ENCODE measurements around the gene ARMC3.

DNA sequence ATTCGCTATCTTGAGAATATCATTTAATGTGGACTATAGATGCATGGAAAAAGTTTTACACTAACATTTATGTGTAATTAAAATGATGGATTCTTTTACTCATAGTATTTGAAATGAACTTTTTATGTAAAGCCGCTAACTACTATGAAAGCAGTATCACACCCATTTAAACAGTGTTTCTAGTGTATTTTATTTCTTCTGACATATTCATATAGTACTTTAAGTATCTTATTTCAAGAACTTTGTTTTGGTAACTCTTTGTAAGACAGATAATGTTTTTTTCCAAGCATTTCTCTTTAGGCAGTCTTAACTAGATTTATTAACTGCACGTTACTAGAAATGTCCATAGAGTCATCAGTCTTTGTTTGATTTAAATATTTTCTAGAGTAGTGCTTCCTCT, 12.5 kb upstream of the ARMC3 start:
- TF ChIP-seq, protein P1, sequence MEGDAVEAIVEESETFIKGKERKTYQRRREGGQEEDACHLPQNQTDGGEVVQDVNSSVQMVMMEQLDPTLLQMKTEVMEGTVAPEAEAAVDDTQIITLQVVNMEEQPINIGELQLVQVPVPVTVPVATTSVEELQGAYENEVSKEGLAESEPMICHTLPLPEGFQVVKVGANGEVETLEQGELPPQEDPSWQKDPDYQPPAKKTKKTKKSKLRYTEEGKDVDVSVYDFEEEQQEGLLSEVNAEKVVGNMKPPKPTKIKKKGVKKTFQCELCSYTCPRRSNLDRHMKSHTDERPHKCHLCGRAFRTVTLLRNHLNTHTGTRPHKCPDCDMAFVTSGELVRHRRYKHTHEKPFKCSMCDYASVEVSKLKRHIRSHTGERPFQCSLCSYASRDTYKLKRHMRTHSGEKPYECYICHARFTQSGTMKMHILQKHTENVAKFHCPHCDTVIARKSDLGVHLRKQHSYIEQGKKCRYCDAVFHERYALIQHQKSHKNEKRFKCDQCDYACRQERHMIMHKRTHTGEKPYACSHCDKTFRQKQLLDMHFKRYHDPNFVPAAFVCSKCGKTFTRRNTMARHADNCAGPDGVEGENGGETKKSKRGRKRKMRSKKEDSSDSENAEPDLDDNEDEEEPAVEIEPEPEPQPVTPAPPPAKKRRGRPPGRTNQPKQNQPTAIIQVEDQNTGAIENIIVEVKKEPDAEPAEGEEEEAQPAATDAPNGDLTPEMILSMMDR (IDR thresholded peaks at IDR 0.05): no peak
- TF ChIP-seq POLR2AphosphoS5 (IDR thresholded peaks at IDR 0.05): no peak
- no peak for TF ChIP-seq POLR2A (IDR thresholded peaks at IDR 0.05)
